Jurkat, Clone E6-1 (cell line): ENCODE measurements around the gene PCSK6.

ENCODE experiments used
- DNase-seq: peaks from one replicate; pipeline ENCODE4 v3.0.0-alpha.2; 2011; ENCODE audit warnings: low read depth, low spot score
- H3K4me3 ChIP-seq: 2 replicates; pipeline ENCODE4 v1.5.1; 2011; ENCODE audit warnings: mild to moderate bottlenecking, low read length, control low read depth, moderate library complexity

The PCSK6 gene

DNA sequence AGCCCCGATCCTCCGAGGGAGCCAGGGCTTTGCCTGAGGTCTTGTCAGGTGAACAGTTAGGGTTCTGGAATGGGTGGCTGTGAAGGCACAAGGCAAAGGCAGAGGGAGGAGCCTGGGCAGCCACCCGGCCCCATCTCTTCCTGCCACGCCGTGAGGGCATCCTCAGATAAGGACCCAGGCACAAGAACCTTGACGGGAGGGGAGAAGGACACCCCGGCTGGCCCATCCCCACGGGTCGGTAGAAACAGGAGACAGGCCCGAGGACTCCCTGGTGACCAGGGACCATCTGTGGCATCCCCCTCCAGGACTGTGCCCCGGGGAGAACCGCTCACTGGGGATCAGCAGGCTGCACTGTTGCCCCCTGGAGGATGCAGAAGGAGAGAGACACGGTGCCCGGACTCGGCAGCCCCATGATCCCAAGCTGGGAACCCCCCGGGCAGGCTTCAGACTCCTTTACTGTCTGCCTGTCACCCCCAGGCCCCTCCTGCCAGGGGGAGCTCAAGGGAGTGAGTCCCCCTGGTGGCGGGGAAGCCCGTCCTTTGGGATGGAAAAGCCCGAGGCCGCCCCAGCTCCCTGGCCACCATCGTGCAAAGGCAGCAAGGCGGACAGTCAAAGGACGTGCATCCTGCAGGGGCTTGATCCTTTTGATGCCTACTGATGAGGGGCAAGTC lies 12.3 kb upstream of the PCSK6 start:
- H3K4me3 ChIP-seq, result no peak overlapping the region
- DNase-seq, result no peak

DNA sequence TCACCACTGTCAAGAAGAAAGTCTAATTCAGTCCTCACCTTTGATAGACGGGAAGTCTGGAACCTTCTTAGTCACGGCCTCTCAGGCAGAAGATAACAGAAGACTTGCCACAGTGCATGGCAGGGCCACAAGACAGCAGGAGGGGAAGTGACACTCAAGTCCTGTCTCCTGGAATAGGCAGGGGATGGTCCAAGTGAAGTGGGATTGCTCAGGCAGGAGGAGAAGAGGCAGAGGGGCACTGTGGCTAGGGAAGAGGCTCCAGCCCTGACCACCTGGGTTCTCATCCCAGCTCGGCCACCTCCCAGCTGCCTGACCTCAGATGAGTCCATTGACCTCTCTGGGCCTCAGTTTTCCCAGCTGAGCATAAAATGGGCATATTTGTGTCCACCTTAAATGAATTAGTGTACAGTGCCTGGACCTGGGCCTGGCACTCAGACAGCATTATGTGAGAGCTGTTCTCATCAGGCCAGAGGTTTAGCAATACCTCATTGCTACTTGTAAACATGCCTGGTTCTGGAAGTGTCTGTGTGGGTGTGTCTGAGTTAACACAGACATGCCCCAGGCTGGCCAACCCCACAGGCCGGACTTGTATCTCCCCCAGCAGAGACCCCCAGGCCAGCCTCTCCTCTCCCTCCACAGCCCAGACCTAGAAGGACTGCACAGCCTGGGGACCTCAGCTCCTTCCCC lies 11.5 kb upstream of the PCSK6 start:
- peak; percentile 17 for DNase-seq

DNA sequence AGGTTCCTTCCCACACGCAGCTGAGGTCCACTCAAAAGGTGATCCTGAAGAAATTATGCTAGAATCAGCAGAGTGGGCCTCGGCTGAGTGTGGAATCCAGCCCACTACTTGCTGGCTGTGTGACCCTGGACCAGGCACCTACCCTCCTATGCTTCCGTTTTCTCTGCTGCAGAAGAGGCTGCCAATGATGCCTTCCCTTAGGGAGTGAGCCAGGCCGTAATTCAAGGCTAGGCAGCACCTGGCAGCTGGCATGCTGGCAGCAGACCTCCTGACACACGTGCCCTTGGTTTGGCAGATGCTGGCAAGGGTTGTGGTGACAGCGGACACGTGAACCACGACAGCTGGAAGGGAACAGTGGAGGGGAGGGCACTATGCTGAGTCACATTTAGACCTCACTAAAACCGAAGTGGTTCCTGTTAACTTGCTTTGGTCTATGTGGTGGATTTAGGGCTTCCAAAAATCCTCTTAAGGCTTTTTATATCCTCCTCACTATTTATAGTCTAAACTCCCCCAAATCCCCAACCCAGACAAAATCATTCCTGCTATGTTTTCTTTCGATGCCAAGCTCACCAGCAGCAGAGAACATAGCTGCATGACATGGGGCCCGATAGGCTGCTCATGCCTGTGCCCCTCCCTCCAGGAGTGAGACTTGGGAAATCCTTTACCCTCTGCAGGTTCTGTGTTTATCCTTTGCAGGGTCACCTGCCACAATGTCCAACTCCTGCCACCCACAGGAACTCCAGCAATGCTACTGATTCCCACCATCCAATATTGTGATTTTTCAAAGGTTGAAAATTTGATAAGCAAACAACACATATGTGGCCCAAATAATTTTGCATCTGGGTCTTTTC lies 10.6 kb upstream of the PCSK6 start:
- no peak overlapping the region for H3K4me3 ChIP-seq
- peak; percentile 81 for DNase-seq

More for the DNA sequence above, 11.5 kb upstream of the PCSK6 start:
- no peak overlapping the region for H3K4me3 ChIP-seq

DNA sequence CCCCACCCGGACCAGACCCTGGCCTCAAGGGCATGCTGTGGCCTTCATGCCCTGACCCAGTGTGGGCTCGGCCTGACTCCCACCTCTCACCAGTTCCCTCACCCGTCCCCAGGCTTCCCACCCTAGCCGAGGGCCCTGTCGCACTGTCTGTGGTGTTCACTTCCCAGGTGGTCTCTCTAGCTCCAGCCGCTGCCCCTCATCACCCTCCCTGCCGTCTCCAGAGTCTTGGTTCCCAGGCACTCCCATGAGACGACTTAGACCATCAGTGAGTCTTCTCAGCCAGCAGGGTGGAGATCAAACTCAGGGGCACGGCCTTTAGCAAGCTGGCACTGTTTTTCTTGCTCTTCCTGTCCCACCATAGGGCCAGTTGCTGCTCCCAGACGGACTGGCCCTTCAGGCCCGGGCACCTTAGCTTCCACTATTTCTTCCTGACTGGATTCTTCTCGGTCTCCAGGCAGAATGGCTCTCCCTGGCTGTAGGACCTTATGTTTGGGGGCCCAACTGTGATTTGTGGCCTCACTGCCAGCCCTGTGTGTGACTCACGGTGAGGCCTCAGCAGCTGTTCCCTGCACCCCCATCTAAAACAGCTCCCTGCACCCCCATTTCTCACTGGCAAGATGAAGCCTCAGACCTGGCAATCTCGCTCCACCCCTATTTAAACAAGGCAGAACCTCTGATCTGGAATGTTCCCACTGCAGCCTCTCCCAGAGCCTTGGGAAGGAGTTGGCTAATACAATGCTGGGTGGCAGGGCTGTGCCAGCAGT lies 9.4 kb upstream of the PCSK6 start:
- no peak for DNase-seq
- no peak overlapping the region for H3K4me3 ChIP-seq

DNA sequence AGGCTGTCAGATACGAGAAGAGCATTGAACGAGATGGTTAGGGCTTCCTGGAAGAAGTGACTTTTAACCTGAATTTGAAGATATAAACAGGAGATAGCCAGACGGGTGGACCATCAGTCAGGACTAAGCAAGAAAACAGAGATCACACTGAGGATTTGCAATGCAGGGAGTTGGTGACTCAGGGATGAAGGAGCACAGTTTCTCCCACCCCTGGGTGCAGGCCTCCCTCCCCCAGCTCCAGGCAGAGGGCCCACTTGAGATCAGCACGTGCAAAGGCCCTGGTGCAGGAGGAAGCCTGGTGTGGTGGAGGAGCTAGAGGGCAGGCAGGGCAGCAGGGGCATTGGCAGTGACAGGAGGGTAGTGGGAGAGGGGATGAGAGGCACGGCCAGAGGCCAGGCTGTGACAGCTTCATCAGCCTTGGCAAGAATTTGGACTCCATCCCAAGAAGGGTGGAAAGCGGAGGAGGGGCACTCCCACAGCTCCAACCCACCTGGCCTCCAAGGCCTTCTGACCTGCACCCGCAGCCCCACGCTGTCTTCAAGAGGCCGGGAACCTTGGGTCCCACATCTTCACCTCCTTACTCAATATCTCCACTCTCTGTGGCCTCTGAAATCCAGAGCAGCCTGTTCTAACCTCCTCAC lies 8.7 kb upstream of the PCSK6 start:
- H3K4me3 ChIP-seq, result no peak overlapping the region
- DNase-seq, result no peak

DNA sequence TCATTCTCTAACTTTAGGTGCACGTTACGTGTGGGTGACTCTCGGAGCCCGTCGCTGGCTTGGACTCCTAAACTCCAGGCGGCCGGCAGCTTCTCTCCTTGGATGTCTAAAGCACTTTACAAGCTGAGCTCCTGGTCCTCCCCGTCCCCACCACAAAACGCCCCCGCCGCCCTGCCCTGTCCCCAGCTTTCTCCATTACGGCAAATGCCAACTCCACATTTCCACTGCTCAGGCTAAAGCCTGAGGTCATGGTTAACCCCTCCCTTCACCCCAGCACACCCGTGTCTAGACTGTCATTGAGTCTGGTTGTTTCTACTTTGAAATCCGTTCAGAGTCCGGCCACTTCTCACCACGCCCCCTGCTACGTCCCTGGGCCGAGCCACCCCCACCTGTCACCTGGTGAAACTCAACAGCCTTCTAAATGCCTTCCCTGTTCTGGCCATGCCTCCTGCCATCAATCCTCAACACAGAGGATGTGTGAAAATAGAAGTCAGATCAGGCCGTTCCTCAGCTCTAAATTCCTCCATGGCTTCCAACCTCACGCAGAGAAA lies 8.1 kb upstream of the PCSK6 start:
- no peak for DNase-seq
- H3K4me3 ChIP-seq, result no peak overlapping the region

DNA sequence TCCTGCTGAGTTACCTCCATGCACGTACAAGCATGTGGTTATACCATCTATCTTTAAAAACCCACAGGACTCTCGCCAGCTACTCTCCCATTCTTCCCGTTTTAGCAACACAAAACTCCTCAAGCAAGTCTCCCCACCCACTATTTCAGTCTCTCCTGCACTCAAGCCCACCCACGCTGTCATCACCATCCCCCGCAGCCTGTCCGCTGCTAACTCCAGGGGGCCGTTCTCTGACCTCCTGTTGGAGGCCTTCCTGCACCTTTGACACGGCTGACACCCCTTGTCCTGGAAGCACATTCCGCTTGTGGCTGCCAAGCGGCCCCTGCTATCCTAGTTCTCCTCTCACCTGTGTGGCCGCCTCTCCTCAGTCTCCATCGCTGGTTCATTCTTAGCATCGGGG lies 7.5 kb upstream of the PCSK6 start:
- DNase-seq, result no peak
- H3K4me3 ChIP-seq, result no peak overlapping the region

DNA sequence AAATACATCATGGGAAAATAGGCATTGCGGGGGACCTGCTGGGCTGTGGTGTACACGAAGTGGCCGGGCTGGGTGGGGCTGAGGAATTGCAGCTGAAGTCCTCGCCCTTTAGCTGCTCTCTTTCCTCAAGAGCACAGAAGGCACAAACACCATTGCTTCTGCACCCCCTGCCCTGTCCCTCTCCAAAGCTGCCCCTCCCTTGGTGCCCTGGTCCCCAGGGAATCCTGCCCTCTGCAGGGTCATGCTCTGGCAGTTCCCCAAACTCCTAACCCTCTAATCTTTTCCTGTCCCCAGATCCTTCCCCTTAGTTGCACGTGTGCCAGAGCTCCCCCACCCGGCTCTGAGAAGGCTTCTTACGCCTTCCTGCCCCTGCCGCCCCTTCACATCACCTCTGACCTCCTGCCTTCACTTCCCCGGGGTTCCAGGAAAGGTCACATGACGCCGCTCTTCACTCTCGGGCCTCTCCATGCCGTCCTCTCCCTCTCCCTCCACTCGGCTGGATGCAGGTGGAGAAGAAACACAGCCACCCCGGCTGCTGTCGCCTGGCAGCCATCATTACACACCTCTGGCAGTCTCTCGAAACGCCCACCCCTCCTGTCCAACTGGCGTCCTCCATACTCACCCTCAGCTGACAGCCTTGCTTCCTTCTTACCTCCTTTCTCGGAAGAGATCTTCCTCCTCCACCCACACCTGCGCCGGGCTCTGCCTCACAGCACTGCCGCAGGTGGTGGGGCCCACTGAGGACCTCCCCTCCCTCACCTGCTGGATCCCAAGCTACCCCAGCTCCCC lies 6.9 kb upstream of the PCSK6 start:
- DNase-seq, result no peak
- H3K4me3 ChIP-seq, result no peak overlapping the region

DNA sequence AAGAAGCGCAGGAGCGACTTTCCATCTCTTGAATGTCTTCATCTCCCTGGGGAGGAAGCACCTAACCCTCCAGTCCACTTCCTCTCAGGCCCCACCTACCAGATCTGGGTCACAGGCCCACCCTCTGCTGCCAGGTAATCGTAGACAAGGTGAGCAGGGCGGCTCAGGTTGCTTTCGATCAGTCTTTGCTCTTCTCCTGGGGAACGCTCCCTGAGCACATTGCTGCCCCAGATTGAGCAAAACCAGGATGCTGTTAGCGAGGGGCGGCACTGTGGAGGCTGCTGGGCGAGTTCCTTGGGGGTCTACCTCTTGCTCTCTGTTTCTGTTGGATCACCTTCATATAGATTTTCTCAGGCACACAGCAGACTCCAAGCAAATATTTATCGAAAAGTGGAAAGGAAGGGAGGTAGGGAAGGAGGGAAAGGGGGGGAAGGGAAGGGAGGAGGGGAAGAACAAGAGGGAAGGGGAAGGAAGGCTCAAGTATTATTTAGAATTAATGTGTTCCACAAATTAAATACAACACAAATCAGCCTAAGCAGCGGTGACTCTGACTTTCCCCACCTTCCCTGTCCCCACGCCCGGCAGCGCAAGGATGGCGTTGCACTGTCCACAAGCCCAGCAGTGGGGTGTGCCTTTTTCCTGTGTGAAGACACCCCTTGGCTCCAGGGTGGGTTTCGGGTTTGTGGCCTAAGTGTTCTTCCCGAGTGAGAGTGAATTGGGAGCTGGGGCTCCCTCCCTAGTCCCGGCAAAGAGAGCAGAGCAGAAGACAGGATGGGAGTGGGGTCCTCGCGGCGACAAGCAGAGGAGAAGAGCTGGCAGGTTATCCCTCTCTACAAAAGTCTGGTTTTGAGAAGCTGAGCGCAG lies 6.1 kb upstream of the PCSK6 start:
- DNase-seq, result no peak
- H3K4me3 ChIP-seq, result no peak overlapping the region

DNA sequence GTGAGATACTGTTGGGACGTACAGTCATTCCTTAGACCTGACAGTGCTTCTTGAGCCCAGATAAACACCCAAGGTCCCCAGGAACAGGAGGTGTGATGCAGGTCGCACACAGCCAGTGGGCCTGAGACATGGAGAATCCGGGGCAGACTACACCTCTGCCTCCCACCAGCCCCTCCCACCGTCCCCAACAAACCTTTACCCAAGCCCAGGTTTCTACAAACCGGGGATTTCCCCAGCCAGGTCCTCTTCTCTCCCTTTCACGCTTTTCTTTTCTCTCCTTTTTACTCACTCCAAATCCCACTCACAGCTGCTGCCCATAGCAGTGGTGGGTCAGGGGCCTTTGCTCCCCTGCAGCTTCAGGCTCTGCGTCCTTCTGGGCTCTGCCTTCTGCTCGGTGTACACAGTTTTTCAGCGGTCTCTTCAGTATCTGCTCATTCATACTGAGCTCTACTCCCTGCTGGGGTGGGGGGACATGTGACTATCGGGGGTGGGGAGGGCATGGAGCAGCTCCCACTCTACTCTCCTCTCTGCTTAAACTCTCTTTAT lies 4.8 kb upstream of the PCSK6 start:
- H3K4me3 ChIP-seq, result no peak overlapping the region
- no peak for DNase-seq

DNA sequence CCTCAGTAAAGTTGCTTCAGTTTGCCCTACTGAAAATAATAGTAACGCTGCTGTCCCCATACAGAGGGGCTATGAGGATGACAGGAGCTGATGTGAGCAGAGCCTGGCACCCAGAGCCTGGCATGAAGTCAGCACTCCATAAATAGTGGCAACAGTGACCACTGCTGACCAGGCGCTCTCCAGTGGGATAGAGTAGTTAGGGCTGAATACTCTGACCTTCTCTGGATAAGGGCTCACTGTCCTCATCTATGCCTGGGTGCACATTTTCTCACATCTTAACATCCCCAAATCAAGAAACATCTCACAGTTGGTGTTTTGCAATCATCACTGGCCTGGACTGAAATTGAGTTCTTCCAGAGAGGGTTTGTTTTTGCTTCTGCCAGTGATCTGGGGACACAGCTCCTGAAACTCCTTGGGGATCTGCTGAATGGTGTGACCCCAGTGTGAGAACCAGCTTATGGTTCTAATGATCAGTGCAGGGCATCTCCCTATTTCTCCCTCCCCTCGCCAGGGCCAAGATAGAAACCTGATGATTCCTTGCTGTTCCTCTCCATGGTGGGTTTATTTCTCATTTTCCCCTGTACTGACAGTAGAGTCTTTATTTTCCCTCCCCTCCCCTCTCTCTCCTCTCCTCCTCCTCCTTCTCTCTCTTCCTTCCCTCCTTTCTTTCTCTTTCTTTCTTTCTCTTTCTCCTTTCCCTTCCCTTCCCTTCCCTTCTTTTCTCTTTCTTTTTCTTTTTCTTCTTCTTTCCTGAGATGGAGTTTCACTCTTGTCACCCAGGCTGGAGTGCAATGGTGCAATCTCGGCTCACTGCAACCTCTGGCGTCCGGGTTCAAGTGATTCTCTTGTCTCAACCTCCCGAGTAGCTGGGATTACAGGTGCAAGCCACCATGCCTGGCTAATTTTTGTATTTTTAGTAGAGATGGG lies 3.5 kb upstream of the PCSK6 start:
- H3K4me3 ChIP-seq, result no peak overlapping the region
- no peak for DNase-seq

DNA sequence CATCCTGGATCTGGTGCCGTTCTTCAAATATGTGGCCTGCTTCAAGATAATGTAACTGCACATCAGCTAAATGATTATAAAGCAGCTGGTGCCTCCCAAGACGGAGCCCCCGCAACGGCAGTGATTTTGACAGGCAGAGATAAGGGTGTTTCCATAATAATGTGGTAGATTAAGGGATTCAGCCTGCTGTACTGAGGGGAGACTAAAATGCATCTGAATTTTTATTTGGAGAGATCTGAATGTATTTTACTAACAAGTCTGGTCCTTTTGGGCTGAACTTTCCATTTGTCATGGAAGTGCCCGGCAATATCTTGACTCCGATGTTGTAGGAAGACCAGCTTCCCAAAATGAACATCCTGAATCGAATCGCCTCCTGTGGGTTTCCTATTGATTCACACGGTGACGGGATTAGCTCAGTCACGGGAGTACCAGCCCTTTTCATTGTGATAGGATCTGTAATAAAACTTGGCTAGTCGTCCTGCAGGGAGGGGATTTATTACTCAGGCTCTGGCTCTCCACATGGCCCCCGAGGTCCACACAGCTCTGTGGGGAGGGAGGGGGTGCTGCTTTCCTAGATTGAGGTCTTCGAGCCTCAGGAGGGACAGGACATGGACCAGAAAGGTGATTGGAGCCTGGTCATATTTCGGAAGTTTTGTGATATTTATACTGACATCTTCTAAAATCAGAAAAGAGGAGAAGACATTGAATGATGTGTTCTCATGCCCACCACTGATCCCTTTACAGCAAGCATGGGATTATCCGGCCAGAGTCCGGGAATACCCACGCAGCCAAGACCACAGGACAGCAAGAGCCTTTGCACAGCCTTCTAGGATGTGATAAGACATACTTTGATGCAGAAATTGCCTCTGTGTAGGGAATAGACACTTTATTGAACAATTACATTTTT lies 2.5 kb upstream of the PCSK6 start:
- H3K4me3 ChIP-seq, result no peak overlapping the region
- no peak for DNase-seq

DNA sequence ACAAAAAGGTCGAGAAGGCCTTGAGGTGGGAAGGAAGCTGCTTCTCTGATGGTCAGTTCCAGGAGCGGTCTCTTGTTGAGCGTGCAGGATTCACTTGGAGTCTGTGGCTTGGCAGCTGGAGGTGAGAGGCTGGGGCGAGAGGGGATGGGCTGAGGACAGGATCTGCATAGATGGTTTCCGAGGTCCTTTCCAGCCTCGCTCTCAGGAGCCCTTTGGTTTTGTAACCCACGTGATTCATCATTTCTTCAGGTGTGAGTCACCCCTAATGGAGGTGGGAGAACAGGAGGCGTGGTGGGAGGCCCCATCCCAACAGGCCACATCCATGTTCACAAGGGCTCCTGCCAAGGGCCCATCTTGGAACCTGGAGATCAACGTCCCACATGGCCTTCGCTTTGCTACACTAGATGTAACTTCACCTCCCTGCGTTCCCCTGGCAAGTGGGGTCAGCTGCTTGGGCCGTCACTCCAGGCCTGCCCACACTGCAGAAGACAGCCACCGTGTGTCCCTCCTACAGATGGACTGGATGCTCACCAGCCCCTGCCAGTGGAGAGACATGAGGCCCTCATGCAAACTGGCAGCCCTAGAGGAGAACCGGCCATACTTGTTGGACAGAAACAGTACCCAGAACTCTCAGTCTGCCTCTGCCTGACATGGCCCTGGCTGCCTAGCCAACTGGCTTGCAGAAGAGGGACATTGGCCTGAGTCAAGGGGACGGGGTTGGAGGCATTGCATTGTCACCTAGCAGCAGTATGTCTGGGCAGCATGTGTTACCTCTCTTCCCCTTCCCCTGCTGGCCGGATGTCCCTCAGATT lies 1.6 kb upstream of the PCSK6 start:
- H3K4me3 ChIP-seq, result no peak overlapping the region
- no peak for DNase-seq

DNA sequence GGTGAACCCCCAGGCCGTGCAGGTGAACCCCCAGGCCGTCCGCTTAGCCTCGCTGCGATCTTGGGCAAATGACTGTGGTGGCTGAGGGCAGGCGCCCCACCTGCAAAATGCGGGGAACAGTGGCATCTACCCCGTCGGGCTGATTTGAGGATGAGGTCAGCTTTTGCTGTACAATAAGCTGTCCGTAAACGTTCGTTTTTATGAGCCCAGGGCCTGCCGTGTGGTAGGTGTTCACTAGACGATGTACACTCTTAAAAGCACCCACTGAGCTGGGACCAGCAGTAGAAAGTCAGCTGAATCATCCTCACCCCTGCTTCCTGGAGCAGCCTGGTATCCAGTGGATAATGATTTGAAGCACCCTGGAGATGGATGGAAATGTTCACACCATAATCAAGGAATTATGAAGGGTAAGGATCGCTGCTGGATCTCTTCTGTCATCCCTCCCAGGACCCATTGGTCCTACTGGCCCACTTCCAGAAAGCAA lies 943 bp upstream of the PCSK6 start:
- no peak overlapping the region for H3K4me3 ChIP-seq
- no peak for DNase-seq
